RWPE1 (cell line): Measurements from ENCODE around the gene GFOD1.
A peak's percentile ranks its signal among the peaks of the same experiment; 100 is the strongest.
"Not testable (repeated sequence)": the region's sequence is repeated elsewhere in the genome, so short reads cannot be mapped to it uniquely, and the experiment has no call there.

ENCODE experiments used
- CTCF ChIA-PET: fragments of 350-600 bp; sonication (Branson Sonifier 250); formaldehyde crosslinking; extraction: SDS; loops from one replicate; lab custom pipeline; 2021; lab: Yijun Ruan, JAX
- POLR2A ChIA-PET: fragments of 400-600 bp; formaldehyde crosslinking; extraction: SDS; loops from one replicate; lab custom pipeline; 2020; ENCODE audit warnings: antibody characterized with exemption; ENCODE audit not compliant: low non-redundant PET; lab: Yijun Ruan, JAX
- DNase-seq: peaks from one replicate; pipeline ENCODE4 v3.0.0; 2012; ENCODE audit warnings: low spot score
- H3K27ac ChIP-seq: fragments of 450-650 bp; 2 replicates; pipeline ENCODE4 v1.5.1; 2017
- TF ChIP-seq, protein P1 (sequence below): fragments of 450-650 bp; conservative IDR thresholded peaks from 2 replicates; pipeline ENCODE4 v1.5.1; 2017; ENCODE audit warnings: low read depth, mild to moderate bottlenecking

The GFOD1 gene

GRCh38 chr6:13392462-13392861, 94.9 kb downstream of the GFOD1 start:
- peak overlapping the region; percentile 43 for H3K27ac ChIP-seq
- DNase-seq: no peak
- POLR2A ChIA-PET: no interaction called here
- CTCF ChIA-PET: no interaction called here
- TF ChIP-seq, protein P1, sequence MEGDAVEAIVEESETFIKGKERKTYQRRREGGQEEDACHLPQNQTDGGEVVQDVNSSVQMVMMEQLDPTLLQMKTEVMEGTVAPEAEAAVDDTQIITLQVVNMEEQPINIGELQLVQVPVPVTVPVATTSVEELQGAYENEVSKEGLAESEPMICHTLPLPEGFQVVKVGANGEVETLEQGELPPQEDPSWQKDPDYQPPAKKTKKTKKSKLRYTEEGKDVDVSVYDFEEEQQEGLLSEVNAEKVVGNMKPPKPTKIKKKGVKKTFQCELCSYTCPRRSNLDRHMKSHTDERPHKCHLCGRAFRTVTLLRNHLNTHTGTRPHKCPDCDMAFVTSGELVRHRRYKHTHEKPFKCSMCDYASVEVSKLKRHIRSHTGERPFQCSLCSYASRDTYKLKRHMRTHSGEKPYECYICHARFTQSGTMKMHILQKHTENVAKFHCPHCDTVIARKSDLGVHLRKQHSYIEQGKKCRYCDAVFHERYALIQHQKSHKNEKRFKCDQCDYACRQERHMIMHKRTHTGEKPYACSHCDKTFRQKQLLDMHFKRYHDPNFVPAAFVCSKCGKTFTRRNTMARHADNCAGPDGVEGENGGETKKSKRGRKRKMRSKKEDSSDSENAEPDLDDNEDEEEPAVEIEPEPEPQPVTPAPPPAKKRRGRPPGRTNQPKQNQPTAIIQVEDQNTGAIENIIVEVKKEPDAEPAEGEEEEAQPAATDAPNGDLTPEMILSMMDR: no peak

DNA sequence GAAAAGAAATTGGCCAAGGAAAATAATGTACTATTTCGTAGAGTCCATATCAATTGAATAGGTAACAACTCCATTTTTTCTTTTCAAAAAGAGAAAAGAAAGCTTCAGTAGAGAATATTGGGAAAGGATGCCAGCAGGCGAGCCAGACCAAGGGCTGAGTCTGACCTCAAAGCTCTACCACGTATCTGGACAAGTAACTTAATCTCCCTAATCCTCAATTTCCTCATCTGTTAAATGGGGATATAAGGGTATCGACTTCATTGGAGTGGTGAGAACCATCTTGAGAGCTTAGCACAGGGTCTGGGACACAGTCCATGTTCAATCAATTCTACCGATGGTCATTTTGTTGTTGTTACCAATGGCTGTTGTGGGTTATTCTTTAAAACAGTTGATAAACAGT, 95.9 kb downstream of the GFOD1 start:
- TF ChIP-seq, protein P1: no peak
- no peak overlapping the region for H3K27ac ChIP-seq
- CTCF ChIA-PET: interaction anchor here (0.6 kb wide), 1 partner anchor 77 kb away, joined by 5 read pairs; no protein-coding TSS in a partner anchor
- DNase-seq: no peak
- POLR2A ChIA-PET: no interaction called here

- no peak overlapping the region for H3K27ac ChIP-seq
- CTCF ChIA-PET: no interaction called here
- TF ChIP-seq, protein P1: no peak
- DNase-seq: no peak
- POLR2A ChIA-PET: no interaction called here
Measured at GRCh38 chr6:13390658-13391057, 96.7 kb downstream of the GFOD1 start.

DNA sequence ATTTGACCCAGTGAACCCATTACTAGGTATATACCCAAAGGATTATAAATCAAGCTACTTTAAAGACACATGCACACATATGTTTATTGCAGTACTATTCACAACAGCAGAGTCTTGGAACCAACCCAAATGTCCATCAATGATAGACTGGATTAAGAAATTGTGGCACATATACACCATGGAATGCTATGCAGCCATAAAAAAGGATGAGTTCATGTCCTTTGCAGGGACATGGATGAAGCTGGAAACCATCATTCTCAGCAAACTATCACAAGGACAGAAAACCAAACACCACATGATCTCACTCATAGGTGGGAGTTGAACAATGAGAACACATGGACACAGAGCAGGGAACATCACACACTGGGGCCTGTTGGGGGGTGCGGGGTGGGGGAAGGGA, 98.2 kb downstream of the GFOD1 start:
- DNase-seq, CTCF ChIA-PET, H3K27ac ChIP-seq, POLR2A ChIA-PET: not testable (repeated sequence)

DNA sequence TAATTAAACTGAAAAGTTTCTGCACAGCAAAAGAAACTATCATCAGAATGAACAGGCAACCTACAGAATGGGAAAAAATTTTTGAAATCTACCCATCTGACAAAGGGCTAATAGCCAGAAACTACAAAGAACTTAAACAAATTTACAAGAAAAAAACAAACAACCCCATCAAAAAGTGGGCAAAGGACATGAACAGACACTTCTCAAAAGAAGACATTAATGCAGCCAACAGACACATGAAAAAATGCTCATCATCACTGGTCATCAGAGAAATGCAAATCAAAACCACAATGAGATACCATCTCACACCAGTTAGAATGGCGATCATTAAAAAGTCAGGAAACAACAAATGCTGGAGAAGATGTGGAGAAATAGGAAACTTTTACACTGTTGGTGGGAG, 98.6 kb downstream of the GFOD1 start:
- H3K27ac ChIP-seq, DNase-seq, CTCF ChIA-PET, POLR2A ChIA-PET: not testable (repeated sequence)

DNA sequence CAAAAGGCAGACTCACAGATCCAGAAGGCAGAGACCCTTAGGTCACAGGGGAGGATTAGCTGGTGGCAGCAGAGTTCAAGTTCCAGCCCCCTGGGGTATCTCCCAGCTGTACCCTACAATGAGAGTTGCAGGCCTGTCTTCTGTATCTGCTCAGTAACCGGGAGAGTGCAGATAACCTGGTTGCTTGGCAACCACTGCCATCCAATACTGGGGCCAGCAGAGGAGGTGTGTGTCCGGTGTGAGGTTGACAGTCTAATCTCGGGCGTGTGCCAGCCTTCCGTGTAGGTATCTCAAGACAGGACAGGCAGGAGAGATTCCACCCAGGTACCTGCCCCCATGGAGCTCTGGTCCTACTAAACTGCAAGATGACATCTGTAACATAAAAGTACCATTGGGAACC, 102.4 kb downstream of the GFOD1 start:
- POLR2A ChIA-PET: no interaction called here
- TF ChIP-seq, protein P1: no peak
- CTCF ChIA-PET: interaction anchor here (0.6 to 0.9 kb wide), 2 partner anchors 190 to 511 kb away, joined by 3 to 4 read pairs; no protein-coding TSS in a partner anchor
- H3K27ac ChIP-seq: no peak overlapping the region
- DNase-seq: no peak

GRCh38 chr6:13384506-13384905, 102.9 kb downstream of the GFOD1 start:
- H3K27ac ChIP-seq: no peak overlapping the region
- CTCF ChIA-PET: interaction anchor here (0.6 to 0.9 kb wide), 4 partner anchors 137 to 511 kb away, joined by 3 to 6 read pairs (median 4); no protein-coding TSS in a partner anchor
- TF ChIP-seq, protein P1: no peak
- POLR2A ChIA-PET: no interaction called here
- DNase-seq: no peak
